Neural cell (in vitro differentiated cells): ENCODE data around the gene TCN2.

Experiments used
- CTCF ChIP-seq: fragments of 450-650 bp; IDR thresholded peaks from 2 replicates; pipeline ENCODE4 v1.5.1; 2014; ENCODE audit warnings: antibody characterized with exemption, mild to moderate bottlenecking, moderate library complexity; ENCODE audit not compliant: poor library complexity, severe bottlenecking
- EP300 ChIP-seq: fragments of 450-650 bp; conservative IDR thresholded peaks from 2 replicates; pipeline ENCODE4 v1.6.1; 2014; ENCODE audit warnings: antibody characterized with exemption, mild to moderate bottlenecking, moderate library complexity; ENCODE audit not compliant: poor library complexity, severe bottlenecking
- EZH2 ChIP-seq: fragments of 200-600, 300-800 bp; shearing (Covaris generic), sonication (generic); IDR thresholded peaks from 2 replicates; pipeline ENCODE4 v1.6.1; 2014; ENCODE audit warnings: antibody characterized with exemption, low read length, borderline replicate concordance, mild to moderate bottlenecking; ENCODE audit not compliant: insufficient read depth, poor library complexity, severe bottlenecking
- MXI1 ChIP-seq: fragments of 450-650 bp; conservative IDR thresholded peaks from 2 replicates; pipeline ENCODE4 v1.6.1; 2014; ENCODE audit warnings: antibody characterized with exemption, mild to moderate bottlenecking; ENCODE audit not compliant: poor library complexity, severe bottlenecking
- TAF1 ChIP-seq: IDR thresholded peaks from 2 replicates; pipeline ENCODE4 v1.6.1; 2012; ENCODE audit warnings: low read depth

- TF ChIP-seq TAF1: no peak
- no peak for TF ChIP-seq MXI1
- TF ChIP-seq CTCF: no peak
- no peak for TF ChIP-seq EZH2
- no peak for TF ChIP-seq EP300
These were observed 4.2 kb downstream of the TCN2 start for GRCh38 chr22:30611197-30611596.
